ENCODE results near the gene PARD3.
"Not testable (repeated sequence)": the region's sequence is repeated elsewhere in the genome, so short reads cannot be mapped to it uniquely, and the experiment has no call there.

Gene PARD3

DNA sequence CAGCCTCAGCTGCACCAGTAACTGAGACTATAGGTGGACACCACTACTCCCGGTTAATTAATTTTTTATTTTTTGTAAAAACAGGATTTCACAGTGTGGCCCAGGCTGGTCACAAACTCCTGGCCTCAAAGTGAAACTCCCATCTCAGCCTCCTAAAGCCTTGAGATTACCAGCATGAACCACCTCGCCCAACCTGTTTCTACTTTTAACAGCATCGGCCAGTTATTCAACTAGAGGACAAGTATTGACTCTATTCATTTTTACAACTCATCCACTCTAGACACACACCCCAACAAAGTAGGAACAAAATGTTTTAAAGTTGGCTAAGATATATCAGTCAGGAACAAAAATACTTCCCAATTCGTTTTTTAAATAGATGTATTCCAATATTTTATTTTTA, 334.8 kb downstream of the PARD3 start:
- no peak for DNase-seq

DNA sequence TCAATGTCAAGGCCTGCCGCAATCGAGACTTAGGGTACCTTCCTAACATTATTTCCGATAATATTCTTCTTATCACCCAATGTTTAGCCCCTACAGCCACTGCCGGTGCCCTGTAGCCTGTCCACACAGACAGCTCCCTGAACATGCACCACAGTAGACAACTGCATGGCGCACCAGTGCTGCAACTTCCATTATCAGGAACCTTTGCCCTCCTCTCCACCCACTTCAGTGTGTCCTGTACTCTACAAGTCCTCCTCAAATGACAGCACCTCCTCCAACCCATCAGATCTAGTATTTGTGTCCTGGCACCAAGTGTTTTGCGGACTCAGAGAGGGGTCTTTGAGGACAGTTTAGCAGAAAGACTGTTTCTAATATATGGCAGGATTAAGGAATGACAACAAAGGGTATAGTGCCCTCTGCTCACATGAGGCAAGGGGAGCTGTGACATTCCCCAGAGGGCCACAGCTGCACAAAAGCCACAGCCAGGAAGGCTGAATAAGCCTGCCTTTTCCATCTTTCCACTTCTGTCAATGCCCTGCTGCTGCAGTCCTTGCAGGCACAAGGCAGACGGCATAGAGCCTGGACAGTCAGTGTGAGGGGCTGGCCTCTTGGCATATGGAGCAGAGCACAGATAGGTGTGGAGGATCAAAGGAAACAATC, 335.4 kb downstream of the PARD3 start:
- DNase-seq = no peak

DNA sequence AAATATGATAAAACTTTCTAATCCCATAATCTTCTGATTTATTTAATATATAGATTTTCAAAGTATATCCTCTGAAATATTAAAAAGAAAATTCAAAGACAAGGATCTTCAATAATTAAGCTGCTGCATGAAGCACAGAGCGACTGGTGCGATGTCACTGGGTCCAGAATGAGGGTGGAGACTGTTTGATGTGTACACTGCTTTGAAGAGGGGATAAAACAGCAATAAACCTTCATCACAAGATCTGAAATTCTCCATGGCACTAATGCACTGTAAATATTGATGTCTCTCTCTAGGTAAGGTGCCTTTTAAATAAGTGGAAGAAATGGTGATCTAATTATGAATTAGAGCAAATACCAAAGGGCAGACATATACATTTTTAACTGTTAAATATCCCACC, 337.8 kb downstream of the PARD3 start:
- no peak for DNase-seq

DNA sequence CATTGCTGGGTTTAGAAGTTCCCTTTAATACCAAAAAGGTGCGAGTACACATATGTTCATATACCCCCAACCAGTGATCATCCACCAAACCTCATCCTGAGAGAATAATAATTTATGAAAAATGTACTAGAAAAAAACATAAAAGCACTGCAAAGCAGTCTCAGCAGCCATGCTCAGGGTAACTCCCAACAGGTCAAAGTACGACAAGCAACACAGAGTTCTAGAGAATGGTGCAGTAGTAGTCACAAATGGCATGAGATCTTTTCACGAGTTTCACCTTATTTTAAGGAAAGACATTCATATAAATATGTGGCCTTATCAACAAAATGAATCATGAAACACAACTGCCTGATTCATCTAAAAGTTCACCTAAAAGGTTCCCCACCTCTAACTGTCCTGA, 338.5 kb downstream of the PARD3 start:
- DNase-seq = no peak

DNA sequence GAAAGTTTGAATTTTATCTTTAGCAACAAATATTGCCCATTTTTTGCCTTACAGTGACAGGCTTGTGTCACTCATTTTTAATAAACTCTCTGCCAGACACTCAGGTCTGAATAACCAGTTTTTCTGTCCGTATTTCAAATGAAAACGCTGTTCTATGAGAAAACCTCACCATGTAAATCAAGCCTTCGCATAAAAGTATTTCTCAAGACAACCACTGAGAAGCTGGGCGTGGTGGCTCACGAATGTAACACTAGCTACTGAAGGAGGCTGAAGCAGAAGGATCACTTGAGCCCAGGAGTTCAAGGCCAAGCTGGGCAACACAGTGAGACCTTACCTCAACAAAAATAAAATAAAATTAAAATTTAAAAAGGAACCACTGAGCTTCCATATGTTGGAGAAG, 339.3 kb downstream of the PARD3 start:
- DNase-seq = no peak

DNA sequence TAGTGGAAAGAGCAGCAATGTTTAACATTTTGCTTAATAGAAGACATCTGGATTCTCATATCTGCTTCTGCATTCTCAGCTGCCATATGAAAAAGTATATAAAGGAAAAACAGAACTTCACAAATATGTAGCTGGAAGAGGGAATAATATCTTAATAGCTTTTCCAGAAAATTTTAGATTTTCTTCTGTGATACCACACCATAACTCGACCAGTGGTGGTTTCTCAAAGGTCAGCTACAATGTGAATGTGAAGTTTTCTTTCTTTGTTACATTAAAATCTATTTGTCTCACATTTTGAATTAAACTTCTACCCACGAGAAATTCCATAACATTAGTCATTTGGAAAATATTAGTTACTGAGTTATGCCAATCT, 339.8 kb downstream of the PARD3 start:
- DNase-seq = no peak

DNA sequence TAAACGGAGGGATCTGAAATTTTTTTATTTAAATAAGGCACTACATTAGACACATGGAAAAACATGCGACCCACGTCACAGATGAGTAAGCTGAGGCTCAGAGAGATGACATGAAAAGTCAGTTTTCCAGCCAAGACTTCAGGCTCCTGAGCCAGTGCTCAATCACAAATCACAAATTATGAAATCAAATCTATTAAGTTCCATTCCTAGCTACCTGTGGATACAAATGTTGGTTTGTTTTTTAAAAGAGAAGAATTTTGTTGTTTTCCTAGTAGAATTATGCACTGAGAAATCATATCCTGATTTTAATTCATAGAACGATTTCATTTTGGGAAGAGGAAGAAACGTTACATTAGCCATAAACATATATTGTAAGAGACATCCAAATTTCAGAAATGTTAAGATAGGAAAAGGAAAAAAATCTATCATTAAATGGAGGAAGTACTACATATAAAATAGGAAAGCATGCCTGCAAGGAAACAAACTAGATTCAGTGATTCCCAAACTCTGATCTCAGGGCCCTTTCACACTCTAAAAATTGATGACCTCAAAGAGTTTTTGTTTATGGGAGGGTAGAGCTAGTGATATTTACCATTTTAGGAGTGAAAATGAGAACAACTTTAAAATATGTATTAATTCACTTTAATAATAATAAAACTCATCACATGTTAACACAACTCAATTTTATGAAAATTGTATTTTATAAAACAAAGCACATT, 340.4 kb downstream of the PARD3 start:
- DNase-seq = no peak

DNA sequence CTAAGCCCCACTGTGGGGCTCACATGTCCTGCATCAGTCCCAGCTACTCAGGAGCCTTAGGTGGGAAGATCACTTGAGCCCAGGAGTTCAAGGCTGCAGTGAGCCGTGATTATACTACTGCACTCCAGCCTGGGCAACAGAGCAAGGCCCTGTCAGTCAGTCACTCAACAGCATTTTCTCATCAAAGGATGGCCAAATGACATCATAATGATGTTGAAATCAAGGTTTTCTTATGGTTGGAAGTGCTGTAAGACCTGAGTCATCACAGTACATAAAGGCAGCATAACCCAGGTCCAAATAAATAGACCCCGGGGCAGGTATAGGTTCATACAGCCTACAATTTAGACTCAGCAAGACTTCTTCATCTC, 341.1 kb downstream of the PARD3 start:
- DNase-seq = no peak

DNA sequence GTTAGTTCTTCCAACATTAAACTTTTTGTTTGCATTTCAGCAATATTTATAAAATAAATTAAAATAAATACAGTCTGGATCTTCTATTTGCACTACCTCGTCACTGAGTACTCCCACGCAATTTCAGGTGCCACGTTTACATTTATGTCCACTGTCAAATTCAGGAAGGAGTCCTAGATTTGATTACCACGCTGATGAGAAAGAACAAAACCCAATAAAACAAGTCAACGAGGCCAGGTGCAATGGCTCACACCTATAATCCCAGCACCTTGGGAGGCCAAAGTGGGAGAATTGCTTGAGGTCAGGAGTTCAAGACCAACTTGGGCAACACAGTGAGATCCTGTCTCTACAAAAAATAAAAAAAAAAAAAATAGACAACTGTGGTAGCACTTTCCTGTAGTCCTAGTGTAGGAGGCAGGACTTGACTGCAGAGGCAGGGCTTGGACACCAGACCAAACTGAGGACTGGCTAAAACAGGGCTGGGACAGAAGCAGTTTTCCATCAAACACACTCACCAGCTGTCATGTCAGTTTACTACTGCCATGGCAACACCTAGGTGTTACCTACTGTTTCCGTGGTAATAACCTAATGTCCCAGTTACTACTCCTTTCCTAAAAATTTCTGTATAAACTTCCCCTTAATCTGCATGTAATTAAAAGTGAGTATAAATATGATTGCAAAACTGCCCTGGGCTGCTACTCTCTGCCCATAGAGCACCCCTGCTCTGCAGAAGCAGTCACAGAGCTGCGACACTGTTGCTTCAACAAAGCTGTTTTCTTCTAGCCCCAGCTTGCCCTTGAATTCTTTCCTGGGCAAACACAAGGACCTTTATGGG, 341.7 kb downstream of the PARD3 start:
- DNase-seq = no peak

DNA sequence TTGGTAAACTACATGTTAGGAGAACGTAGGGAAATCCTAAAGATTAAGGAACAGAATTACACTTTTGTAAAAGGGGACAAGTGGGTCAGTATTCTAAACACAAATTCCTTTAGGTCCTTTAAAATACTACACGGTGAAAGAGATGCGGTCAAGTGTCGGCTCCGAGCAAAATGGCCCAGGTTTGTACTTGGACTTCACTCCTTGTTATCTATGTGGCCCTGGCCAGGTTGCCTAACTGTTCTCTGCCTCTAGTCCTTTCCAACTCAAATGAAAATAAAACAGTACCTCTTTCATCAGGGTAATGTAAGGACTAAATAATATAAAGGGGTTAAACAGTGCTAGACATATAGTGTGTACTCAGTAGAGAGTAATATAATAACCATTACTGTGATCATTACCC, 344.8 kb downstream of the PARD3 start:
- DNase-seq = no peak

DNA sequence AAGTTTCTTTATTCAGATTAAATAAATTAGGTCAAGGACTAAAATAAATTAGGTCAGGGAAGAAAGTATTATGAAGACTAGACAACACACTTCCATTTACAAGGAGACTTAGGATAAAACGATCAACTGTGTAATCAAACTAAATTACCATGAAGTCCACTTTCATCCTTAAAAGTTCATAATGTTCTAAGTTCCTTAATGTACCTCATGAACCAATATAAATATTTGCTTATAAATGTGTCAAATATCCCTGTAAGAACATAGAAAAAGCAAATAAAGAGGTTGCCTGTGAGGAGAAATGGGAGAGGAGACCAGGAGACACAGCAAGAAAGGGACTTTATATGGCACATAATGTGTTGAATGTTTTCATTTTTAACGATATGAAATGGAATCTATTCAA, 345.6 kb downstream of the PARD3 start:
- no peak for DNase-seq

DNA sequence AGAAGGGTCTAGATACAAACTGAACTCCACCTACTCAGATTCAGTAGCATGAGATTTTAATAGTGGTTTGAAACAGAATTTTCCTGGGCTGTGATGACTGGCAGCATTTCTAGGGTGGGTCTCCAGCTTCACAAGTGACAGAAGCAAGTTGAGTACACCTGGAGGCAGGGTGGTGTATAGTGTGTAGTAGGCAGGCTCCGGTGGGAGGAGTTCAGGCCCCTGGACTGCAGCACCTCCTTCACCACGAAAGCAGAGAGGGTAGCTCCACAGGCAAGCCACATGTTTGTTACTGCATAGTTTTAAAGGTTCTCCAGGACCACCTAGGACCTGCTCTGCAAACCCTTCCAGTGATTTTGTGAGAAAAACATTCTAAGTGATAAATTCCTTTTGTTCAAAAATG, 347.2 kb downstream of the PARD3 start:
- no peak for DNase-seq

DNA sequence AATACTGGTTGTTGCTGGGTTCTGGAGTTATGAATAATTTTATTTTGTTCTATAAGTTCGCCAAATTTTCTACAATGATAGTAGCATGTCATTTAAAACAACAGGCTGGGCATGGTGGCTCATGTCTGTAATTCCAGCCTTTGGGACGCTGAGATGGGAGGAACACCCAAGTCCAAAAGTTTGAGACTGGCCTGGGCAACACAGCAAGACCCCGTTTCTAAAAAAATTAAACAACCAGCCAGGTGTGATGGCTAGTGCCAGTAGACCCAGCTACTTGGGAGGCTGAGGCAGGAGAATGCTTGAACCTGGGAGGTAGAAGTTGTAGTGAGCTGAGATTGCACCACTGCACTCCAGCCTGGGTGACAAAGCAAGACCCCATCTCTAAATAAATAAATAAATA, 347.7 kb downstream of the PARD3 start:
- no peak for DNase-seq

DNA sequence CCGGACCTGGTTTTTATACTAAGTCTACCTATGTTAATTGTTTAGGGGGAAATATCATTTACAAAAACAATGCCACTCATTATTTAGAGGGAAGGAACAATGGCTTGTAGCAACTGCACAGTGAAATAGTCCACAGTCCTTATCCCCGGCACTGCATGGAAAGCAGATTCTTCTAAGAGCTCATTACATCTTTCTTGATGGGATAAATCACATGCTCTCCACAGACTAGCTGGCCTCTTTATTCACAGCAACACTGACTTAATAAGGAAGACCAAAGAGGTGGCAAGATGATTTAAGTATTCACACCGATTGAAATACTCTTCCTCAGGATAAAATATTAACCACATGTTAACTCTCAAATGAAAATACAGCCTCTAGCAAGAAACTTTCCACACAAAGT, 349.4 kb downstream of the PARD3 start:
- DNase-seq = no peak

DNA sequence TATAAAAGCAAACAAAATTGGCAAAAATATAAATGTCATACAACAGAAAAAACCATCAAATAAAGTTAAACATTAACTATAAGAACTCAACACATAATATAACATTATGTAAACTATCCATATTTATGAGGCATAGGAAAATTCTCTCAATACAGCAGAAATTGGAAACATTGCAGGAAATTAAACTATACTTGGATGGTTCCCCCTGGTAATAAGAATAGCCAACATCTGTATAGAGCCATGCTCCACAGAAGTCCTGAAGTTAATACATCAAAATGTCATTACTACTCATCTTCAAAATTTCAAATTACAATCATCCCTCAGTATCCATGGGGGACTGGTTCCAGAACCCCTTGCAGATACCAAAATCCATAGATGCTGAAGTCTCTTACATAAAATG, 350.5 kb downstream of the PARD3 start:
- DNase-seq = no peak

DNA sequence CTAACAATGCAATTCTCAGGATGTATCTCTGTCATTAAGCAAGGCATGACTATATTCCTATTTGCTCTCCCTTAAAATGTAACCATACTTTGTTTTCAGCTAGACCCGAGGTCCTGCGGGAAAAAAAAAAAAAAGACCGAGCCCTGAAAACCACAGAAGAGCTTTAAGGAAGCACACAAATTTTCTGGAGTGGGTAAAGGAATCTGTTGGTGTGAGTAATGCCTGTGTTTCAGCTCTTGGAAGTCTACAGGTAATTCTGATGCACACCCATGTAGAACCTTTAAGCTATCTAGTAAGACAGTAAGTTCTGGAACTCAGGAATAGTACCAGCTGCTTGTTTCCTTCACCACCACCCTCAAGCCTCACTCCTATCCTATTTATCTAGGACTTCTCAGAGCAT, 351.1 kb downstream of the PARD3 start:
- DNase-seq = no peak

DNA sequence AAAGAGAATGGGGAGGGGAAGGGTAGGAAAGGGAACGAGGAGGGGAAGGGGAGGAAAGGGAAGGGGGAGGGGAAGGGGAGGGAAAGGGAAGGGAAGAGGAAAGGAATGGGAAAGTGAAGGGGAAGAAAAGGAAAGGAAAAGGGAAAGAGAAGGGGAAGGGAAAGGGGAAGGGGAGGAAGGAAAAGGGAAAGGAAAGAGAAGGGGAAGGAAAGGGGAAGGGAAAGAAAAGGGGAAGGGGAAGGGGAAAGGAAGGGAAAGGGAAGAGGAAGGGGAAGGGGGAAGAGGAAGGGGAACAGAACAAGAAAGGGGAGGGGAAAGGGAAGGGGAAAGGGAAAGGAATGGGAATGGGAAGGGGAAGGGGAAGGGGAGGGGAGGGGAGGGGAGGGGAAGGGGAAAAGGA, 352.1 kb downstream of the PARD3 start:
- no peak for DNase-seq

DNA sequence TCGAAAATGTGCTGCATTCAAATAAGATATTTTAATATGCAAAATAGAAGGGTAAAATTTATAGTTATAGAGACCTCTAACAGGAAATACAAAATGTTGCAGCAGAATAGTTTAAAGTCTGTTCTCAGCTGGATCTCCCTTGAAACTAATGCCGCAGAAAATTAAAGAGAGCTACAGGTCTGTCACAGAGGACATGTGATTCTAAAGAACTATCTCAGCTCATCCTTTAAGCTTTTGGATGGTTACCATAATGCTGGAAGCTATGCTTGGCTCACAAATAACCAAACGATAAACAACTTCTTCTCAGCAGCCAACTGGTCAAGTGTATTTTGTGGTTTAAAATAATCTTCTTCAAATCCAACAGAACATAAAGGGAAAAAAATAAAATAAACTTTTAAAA, 353.0 kb downstream of the PARD3 start:
- no peak for DNase-seq

DNA sequence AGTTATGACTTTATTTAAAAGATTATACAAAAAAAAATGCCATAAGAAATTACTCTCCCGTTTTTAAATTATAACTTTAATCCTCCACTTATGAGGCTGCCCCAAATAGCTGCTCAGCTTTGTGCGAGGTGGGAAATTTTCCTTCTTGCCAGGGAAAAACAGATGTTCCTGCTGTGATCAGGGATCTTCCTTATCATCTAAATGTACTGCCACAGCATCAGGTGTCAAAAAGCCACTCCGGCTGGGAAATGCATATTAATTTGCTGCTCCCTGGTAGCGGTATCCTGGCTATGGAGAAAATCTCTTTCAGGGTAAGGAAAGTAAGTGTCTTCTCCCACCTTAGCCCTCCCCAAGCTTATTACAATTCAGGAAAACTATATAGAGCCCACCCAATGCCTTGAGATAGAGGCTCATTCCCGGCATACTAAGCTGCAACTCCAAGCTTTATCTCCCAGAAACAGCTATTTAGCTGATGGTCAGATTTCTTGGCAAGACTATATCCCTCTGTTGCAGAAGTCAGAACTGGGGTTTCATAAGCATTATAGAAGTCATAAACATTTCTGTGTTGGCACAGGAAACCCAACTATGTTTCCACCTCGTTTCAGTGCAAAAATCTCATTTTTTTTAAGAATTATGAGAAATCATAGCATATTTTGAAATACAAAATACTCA, 360.4 kb downstream of the PARD3 start:
- no peak for DNase-seq

DNA sequence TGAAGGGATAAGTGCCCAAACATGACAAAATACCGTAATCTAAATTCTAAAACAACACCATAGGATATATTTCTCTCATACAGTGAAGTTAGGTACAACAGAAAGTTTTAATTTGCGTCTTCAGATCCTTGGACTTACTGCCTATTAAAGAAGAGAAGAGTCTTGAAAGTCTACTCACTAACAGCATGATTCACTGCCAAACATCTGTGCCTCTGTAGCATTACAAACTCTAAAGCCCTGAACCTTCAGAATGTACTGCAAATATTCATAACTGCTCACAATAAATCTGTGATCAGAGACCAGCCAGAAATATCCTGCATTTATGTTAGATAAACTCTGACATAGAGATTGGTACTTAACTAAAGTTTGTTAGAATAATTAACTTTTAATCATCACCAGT, 365.3 kb downstream of the PARD3 start:
- no peak for DNase-seq

DNA sequence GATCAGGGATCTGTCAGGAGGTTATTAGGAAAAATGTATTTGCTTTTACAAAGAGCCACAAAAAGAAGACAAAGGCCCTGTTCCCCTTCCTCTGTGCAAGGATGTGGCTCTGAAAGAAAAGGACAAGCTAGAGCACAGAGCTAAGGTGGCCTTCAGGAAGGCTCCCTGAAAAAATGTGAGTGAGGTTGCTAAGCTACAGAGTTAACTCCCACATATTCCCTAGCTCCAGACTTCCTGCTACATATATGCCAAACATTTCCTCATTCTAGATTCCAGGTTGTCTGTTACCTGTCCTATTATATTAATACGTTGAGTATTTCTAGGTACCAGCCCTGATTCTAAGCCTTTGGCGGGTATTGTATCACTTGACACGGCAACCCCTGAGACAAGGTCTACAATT, 369.0 kb downstream of the PARD3 start:
- DNase-seq = no peak

DNA sequence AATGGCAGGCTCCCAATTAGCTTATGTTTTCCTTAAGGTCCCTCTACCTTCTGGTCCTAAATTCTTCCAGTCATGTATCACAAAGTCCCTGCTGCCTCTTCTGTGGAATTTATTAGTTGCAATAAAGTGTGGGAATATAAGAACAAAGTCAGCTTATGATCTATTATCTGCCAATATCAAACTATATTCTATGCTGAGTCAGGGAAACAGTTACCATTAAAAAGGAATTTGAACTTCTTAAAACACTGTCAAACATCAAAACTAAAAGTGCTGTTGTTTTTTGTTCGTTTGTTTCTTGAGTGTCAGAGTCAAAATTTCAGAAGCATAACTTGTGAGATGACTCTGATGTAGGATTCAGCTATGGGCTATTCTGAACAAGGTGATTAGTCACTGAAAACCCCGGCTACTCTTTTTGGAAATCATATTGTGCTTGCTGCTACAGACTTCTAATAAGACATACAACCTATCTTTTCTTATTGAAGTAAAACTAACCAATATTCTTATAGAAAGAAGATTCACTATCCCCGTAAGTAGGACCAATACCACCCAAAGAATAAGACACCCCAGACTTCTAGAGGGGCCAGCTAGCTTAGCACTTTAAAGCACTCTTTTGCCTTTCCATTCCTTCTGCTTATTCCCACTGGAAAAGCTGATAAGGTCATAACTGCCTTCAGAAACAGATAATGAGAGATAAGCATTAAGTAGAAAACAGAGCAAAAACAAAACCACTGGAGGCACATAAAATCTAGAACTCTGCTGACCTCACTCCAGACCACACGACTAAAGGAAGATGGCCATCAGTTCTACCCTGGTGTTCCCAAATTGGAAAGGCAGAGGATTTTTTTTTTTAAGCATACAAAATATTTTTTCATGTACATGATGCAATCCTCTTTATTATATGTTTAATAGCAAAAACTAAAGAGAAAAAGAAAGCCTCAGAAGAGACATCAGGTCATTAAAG, 370.6 kb downstream of the PARD3 start:
- no peak for DNase-seq

DNA sequence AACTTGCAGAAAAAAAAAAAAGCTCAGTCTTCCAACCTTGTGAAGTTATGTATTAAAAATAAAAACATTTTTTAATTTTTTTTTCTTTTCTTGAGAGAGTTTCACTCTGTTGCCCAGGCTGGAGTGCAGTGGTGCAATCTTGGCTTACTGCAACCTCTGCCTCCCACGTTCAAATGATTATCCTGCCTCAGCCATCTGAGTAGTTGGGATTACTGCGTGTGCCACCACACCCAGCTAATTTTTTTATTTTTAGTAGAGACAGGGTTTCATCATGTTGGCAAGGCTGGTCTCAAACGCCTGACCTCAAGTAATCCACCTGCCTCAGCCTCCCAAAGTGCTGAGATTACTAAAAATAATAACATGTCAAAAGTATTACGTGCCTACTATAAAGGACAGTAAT, 375.7 kb downstream of the PARD3 start:
- DNase-seq = not testable (repeated sequence)
